Esophagus muscularis mucosa (tissue), 4 donors: Measurements from ENCODE around the gene ELSPBP1. TPM values are rescaled to one million over a fixed set of nuclear protein-coding genes. Genes with fewer than 3 reads are reported as not detected.

Source experiments
- DNase-seq: peaks from one replicate; pipeline ENCODE4 v3.0.0-alpha.2; 2017; ENCODE audit errors: extremely low spot score
- H3K27ac ChIP-seq, 4 donors: fragments of 200-600 bp; sonication (generic); replicated peaks in 1 of 4; 1 replicate in 3 of 4; 2 replicates in 1 of 4; pipeline ENCODE4 v1.5.1; 2016 to 2019; ENCODE audit warnings: mild to moderate bottlenecking in 1 of 4
- H3K27me3 ChIP-seq, 4 donors: fragments of 200-600 bp; sonication (generic); one replicate each; pipeline versions ENCODE4 v1.5.1 to v1.6.0; 2016 to 2019
- H3K36me3 ChIP-seq, 4 donors: fragments of 200-600 bp; sonication (generic); one replicate each; pipeline ENCODE4 v1.5.1; 2016 to 2019
- H3K4me1 ChIP-seq, 4 donors: fragments of 200-600 bp; sonication (generic); one replicate each; pipeline ENCODE4 v1.5.1; 2016 to 2019
- H3K4me3 ChIP-seq, 4 donors: fragments of 200-600 bp; sonication (generic); 1 replicate in 2 of 4; 2 replicates in 2 of 4; pipeline ENCODE4 v1.5.1; 2016 to 2019; ENCODE audit warnings: mild to moderate bottlenecking in 4 of 4, moderate library complexity in 1 of 4
- H3K9me3 ChIP-seq, 4 donors: fragments of 200-600 bp; sonication (generic); 1 replicate in 3 of 4; 2 replicates in 1 of 4; pipeline ENCODE4 v1.5.1; 2016 to 2019
- EP300 ChIP-seq: sonication (generic); formaldehyde crosslinking; IDR thresholded peaks from one replicate; pipeline ENCODE4 v1.6.1; 2017; ENCODE audit warnings: antibody characterized with exemption
- POLR2A ChIP-seq: fragments of 450-650 bp; IDR thresholded peaks from one replicate; pipeline ENCODE4 v1.6.1; 2017; ENCODE audit warnings: antibody characterized with exemption, moderate library complexity, mild to moderate bottlenecking, low read depth
- POLR2AphosphoS5 ChIP-seq, 2 donors: sonication (generic); formaldehyde crosslinking; IDR thresholded peaks; one replicate each; pipeline ENCODE4 v1.6.1; 2017; ENCODE audit warnings: antibody characterized with exemption in 2 of 2
- WGBS: methylation state at CpG from one replicate; pipeline ENCODE4 v1.1.5; 2018; 5-methylcytosine and 5-hydroxymethylcytosine counted together
- intact Hi-C: fragments of 100-400 bp; cut with DNase I; formaldehyde crosslinking; loops from one replicate; pipeline ENCODE4 v1.15.1; 2023
- total RNA-seq, 4 donors: library from RNA; depleted of rRNA; stranded (reverse); fragments of >200 nt; gene quantifications; one replicate each; pipeline versions ENCODE4 v1.1.0 to v1.2.1, GENCODE V29; 2016
- TF ChIP-seq, protein P1 (sequence below), 3 experiments: fragments of 200-600 bp in 2 of 3; fragments of 450-650 bp in 1 of 3; sonication (generic) in 2 of 3; IDR thresholded peaks; one replicate each; pipeline ENCODE4 v1.5.1; 2017 to 2019; ENCODE audit warnings: antibody characterized with exemption in 3 of 3, mild to moderate bottlenecking in 2 of 3, moderate library complexity in 1 of 3

Gene ELSPBP1
- total RNA-seq, 4 donors from 2014 or later, result not detected

GRCh38 chr19:48006762-48007161, 12.3 kb downstream of the ELSPBP1 start:
- H3K9me3 ChIP-seq, result peaks cover 0 to 8% (median 2%) of the 10 kb centered on the region in 4 donors
- intact Hi-C loops, result no loop called here
- WGBS, result 82% methylated on average over 6 of the region's 6 CpGs
- H3K4me1 ChIP-seq, result no peaks in the 10 kb centered on the region
- TF ChIP-seq POLR2AphosphoS5 (IDR thresholded peaks at IDR 0.05) (no peak), POLR2A (no peak), EP300 (no peak)
- TF ChIP-seq, protein P1, sequence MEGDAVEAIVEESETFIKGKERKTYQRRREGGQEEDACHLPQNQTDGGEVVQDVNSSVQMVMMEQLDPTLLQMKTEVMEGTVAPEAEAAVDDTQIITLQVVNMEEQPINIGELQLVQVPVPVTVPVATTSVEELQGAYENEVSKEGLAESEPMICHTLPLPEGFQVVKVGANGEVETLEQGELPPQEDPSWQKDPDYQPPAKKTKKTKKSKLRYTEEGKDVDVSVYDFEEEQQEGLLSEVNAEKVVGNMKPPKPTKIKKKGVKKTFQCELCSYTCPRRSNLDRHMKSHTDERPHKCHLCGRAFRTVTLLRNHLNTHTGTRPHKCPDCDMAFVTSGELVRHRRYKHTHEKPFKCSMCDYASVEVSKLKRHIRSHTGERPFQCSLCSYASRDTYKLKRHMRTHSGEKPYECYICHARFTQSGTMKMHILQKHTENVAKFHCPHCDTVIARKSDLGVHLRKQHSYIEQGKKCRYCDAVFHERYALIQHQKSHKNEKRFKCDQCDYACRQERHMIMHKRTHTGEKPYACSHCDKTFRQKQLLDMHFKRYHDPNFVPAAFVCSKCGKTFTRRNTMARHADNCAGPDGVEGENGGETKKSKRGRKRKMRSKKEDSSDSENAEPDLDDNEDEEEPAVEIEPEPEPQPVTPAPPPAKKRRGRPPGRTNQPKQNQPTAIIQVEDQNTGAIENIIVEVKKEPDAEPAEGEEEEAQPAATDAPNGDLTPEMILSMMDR (IDR thresholded peaks at IDR 0.05), result no peak
- H3K36me3 ChIP-seq, result no peaks in the 10 kb centered on the region
- DNase-seq, result no peak
- H3K27me3 ChIP-seq, result peaks cover 0 to 15% (median 0%) of the 10 kb centered on the region in 4 donors
- H3K27ac ChIP-seq, result no peak overlapping the region
- H3K4me3 ChIP-seq, result no peak overlapping the region

- 90% methylated on average over 11 of the region's 11 CpGs for WGBS
- H3K27me3 ChIP-seq, result peaks cover 0 to 15% (median 0%) of the 10 kb centered on the region in 4 donors
- H3K4me3 ChIP-seq, result no peak overlapping the region
- intact Hi-C loops, result no loop called here
- H3K36me3 ChIP-seq, result no peaks in the 10 kb centered on the region
- DNase-seq, result no peak
- TF ChIP-seq EP300 (no peak), POLR2AphosphoS5 (IDR thresholded peaks at IDR 0.05) (no peak), POLR2A (no peak)
- TF ChIP-seq, protein P1 (IDR thresholded peaks at IDR 0.05), result no peak
- no peaks in the 10 kb centered on the region for H3K4me1 ChIP-seq
- no peak overlapping the region for H3K27ac ChIP-seq
- H3K9me3 ChIP-seq, result peaks cover 0 to 8% (median 5%) of the 10 kb centered on the region in 4 donors
These were observed 16.7 kb downstream of the ELSPBP1 start for GRCh38 chr19:48010932-48011758.

GRCh38 chr19:48020686-48021085, 26.3 kb downstream of the ELSPBP1 start:
- Histone ChIP-seq H3K36me3 (no peaks in the 10 kb centered on the region), H3K27me3 (peaks cover 0 to 31% (median 2%) of the 10 kb centered on the region in 4 donors), H3K9me3 (peaks cover 0 to 3% (median 0%) of the 10 kb centered on the region in 4 donors), H3K4me1 (no peaks in the 10 kb centered on the region), H3K4me3 (no peak overlapping the region), H3K27ac (no peak overlapping the region)
- intact Hi-C loops, result no loop called here
- no peak for DNase-seq
- no peak for TF ChIP-seq POLR2AphosphoS5 (IDR thresholded peaks at IDR 0.05)
- no peak for TF ChIP-seq POLR2A
- TF ChIP-seq, protein P1 (IDR thresholded peaks at IDR 0.05), result no peak
- no peak for TF ChIP-seq EP300
- 28% methylated on average over 3 of the region's 3 CpGs for WGBS

DNA sequence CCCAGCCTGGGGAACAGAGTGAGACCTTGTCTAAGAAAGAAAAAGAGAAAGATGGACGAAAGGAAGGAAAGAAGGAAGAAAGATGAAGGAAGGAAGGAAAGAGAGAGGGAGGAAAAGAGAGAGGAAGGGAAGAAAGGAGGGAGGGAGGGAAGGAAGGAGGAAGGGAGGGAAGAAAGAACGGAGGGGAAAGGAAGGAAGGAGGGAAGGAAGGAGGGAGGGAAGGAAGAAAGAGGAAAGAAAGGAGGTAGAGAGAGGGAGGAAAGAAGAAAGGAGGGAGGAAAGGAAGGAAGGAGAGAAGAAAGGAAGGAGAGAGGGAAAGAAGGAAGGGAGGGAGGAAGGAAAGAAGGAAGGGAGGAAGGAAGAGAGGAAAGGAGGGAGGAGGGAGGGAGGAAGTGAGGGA, 28.6 kb downstream of the ELSPBP1 start:
- TF ChIP-seq, protein P1 (IDR thresholded peaks at IDR 0.05), result no peak
- TF ChIP-seq POLR2AphosphoS5 (IDR thresholded peaks at IDR 0.05) (no peak), POLR2A (no peak), EP300 (no peak)
- H3K4me3 ChIP-seq, result no peak overlapping the region
- H3K27ac ChIP-seq, result no peak overlapping the region
- intact Hi-C loops, result no loop called here
- no peaks in the 10 kb centered on the region for H3K9me3 ChIP-seq
- DNase-seq, result no peak
- H3K4me1 ChIP-seq, result no peaks in the 10 kb centered on the region
- H3K27me3 ChIP-seq, result peaks cover 0 to 25% (median 2%) of the 10 kb centered on the region in 4 donors
- WGBS, result 70% methylated on average over 2 of the region's 2 CpGs
- no peaks in the 10 kb centered on the region for H3K36me3 ChIP-seq
